ENCODE measurements around the gene AKAP8.
A peak's percentile ranks its signal among the peaks of the same experiment; 100 is the strongest.

AKAP8 gene

DNA sequence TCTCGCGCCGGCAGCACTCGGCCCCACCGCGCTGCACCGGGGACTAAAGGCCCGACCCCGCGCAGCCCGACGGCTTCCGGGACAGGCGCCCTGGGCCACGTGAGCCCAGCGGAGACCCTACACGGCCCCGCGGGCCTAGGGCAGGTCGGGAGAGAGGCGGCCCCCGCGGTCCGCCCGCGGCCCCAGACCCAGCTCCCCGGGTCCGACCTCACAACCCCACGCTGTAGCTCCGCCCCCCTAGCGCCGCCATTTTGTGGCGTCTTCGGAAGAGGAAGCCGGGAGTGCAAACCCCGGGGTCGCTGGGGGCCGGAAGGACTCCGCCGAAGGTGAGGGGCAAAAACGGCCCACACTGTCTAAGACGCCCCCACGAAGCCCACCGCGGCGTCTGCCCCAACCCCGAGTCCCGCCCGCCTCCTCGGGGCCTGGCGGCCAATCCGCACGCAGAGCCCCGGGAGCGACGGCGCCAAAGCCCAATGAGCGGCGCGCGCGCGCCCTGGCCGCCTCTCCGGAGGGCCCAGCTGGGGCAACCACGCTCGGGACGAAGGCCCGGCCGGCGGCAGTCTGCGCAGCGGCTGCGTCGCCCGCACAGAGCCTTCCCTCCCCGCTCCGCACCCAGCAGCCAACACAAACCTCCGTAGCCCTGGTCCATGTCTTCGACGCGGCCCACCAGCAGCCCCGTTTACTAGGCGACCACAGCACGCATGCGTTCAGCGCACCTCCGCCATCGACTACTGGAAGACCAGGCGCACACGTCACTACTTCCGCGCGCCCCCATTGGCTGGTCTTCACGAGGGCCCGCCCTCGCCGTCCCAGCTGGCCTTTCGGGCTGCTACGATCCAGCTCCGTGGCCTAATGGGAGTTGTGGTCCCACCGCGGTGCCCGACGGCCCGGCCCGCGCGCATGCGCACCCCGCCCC lies at the start of gene AKAP8:
Gene AKAP8, minus strand, starts transcription at position 705 of the 916 bp plus-strand sequence. Its CDS starts 56 bp downstream, at position 649.
- Histone ChIP-seq H3K4me1 (ENCODE audit: insufficient read depth, low read length, poor library complexity, severe bottlenecking) (peaks cover 22% of the 10 kb centered on the region), H3K9ac (ENCODE audit: low read depth, low read length, poor library complexity, severe bottlenecking) (peak within 1 kb of the TSS; percentile 96)

DNA sequence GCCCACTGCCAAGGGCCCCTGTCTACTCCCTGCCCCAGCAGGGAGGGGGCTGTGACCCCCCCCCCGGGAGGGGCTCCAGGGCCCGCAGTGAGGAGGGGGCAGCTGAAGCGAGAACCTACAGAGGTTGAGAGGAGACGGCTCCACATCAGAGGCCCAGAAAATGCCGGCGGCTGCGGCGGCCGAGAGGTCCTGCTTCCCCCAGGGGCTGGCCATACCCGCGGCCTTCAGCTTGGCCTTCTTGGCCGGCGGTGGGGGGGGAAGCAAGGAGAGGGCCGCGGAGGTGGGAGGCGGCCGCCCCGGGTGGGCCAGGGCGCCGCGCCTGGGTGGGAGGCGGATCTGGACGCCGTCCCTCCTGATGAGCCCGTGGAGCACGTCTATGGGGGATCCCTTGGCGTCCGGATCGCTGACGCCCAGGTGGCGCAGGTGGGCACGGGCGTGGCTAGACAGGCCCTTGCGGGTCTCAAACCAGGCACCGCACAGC lies 48.4 kb upstream of the AKAP8 start:
- peaks cover 47% of the 10 kb centered on the region for H3K79me2 ChIP-seq (ENCODE audit: insufficient read depth, low read length)
- no peak overlapping the region for H3K4me3 ChIP-seq (ENCODE audit: low read length, poor library complexity, severe bottlenecking)
- H3F3A ChIP-seq (ENCODE audit: low read depth): 0 out of 2 replicates have a peak, but pooled peaks cover 3% of the 10 kb centered on the region
- H3K4me2 ChIP-seq (ENCODE audit: low read depth, low read length, poor library complexity, severe bottlenecking): no peak overlapping the region
- H3K27me3 ChIP-seq (ENCODE audit: insufficient read depth, low read length, poor library complexity, severe bottlenecking): no peaks in the 10 kb centered on the region
- H2AFZ ChIP-seq (ENCODE audit: low read length): no peak overlapping the region
- peaks cover 29% of the 10 kb centered on the region for H4K20me1 ChIP-seq (ENCODE audit: insufficient read depth, low read length, poor library complexity, severe bottlenecking)
- peaks cover 52% of the 10 kb centered on the region; the same call in 1 of the 2 replicates for H3K36me3 ChIP-seq (ENCODE audit: insufficient read depth, low read length)
- H3K9me2 ChIP-seq (replicated peaks; ENCODE audit: low read depth, low read length): no peaks in the 10 kb centered on the region
- no peaks in the 10 kb centered on the region for H3K9me3 ChIP-seq (ENCODE audit: insufficient read depth, low read depth, low read length)
- no peak overlapping the region for H3K9ac ChIP-seq (ENCODE audit: low read depth, low read length, poor library complexity, severe bottlenecking)
- peaks cover 18% of the 10 kb centered on the region for H3K4me1 ChIP-seq (ENCODE audit: insufficient read depth, low read length, poor library complexity, severe bottlenecking)
- TF ChIP-seq, protein P1, sequence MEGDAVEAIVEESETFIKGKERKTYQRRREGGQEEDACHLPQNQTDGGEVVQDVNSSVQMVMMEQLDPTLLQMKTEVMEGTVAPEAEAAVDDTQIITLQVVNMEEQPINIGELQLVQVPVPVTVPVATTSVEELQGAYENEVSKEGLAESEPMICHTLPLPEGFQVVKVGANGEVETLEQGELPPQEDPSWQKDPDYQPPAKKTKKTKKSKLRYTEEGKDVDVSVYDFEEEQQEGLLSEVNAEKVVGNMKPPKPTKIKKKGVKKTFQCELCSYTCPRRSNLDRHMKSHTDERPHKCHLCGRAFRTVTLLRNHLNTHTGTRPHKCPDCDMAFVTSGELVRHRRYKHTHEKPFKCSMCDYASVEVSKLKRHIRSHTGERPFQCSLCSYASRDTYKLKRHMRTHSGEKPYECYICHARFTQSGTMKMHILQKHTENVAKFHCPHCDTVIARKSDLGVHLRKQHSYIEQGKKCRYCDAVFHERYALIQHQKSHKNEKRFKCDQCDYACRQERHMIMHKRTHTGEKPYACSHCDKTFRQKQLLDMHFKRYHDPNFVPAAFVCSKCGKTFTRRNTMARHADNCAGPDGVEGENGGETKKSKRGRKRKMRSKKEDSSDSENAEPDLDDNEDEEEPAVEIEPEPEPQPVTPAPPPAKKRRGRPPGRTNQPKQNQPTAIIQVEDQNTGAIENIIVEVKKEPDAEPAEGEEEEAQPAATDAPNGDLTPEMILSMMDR (conservative IDR thresholded peaks at IDR 0.05; ENCODE audit: low read length): no peak
- TF ChIP-seq EZH2phosphoT487 (IDR thresholded peaks at IDR 0.05; ENCODE audit: borderline replicate concordance): no peak

More for the DNA sequence above, at the start of gene AKAP8:
- Histone ChIP-seq H3K9me2 (replicated peaks; ENCODE audit: low read depth, low read length) (no peaks in the 10 kb centered on the region), H3K4me2 (ENCODE audit: low read depth, low read length, poor library complexity, severe bottlenecking) (peak within 1 kb of the TSS; percentile 92), H3K27me3 (ENCODE audit: insufficient read depth, low read length, poor library complexity, severe bottlenecking) (peaks cover 8% of the 10 kb centered on the region), H3K9me3 (ENCODE audit: insufficient read depth, low read depth, low read length) (no peaks in the 10 kb centered on the region), H4K20me1 (ENCODE audit: insufficient read depth, low read length, poor library complexity, severe bottlenecking) (peaks cover 42% of the 10 kb centered on the region), H3K79me2 (ENCODE audit: insufficient read depth, low read length) (peaks cover 48% of the 10 kb centered on the region), H3F3A (ENCODE audit: low read depth) (no peaks in the 10 kb centered on the region; the same call in 1 of the 2 replicates), H3K36me3 (ENCODE audit: insufficient read depth, low read length) (peaks cover 16% of the 10 kb centered on the region; the same call in 1 of the 2 replicates), H3K4me3 (ENCODE audit: low read length, poor library complexity, severe bottlenecking) (peak within 1 kb of the TSS; percentile 100), H2AFZ (ENCODE audit: low read length) (peak within 1 kb of the TSS; percentile 77)
- TF ChIP-seq, protein P1 (conservative IDR thresholded peaks at IDR 0.05; ENCODE audit: low read length): no peak
- no peak for TF ChIP-seq EZH2phosphoT487 (IDR thresholded peaks at IDR 0.05; ENCODE audit: borderline replicate concordance)

DNA sequence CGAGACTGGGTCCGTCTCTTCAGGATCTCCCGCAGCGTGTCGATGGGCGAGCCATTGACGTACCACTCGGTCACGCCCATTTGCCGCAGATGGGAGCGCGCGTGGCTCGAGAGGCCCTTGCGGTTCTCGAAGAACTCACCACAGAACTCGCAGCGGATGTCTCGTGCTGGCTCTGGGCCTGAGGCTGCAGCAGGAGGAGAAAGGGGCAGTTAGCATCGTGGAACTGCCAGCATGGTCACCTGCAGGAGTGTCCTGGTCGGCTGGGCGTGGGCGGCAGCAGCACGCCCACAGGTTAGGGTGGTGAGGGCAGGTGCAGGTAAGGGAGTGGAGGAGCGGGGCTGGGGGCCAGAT lies 47.7 kb upstream of the AKAP8 start:
- Histone ChIP-seq H3K27me3 (ENCODE audit: insufficient read depth, low read length, poor library complexity, severe bottlenecking) (no peaks in the 10 kb centered on the region), H3K79me2 (ENCODE audit: insufficient read depth, low read length) (peaks cover 47% of the 10 kb centered on the region), H3K9me3 (ENCODE audit: insufficient read depth, low read depth, low read length) (no peaks in the 10 kb centered on the region), H3F3A (ENCODE audit: low read depth) (no peaks in the 10 kb centered on the region), H3K4me2 (ENCODE audit: low read depth, low read length, poor library complexity, severe bottlenecking) (no peak overlapping the region), H3K4me1 (ENCODE audit: insufficient read depth, low read length, poor library complexity, severe bottlenecking) (peaks cover 18% of the 10 kb centered on the region), H3K36me3 (ENCODE audit: insufficient read depth, low read length) (peaks cover 58% of the 10 kb centered on the region; the same call in 1 of the 2 replicates), H3K4me3 (ENCODE audit: low read length, poor library complexity, severe bottlenecking) (no peak overlapping the region), H3K9ac (ENCODE audit: low read depth, low read length, poor library complexity, severe bottlenecking) (no peak overlapping the region), H2AFZ (ENCODE audit: low read length) (no peak overlapping the region), H3K9me2 (replicated peaks; ENCODE audit: low read depth, low read length) (no peaks in the 10 kb centered on the region), H4K20me1 (ENCODE audit: insufficient read depth, low read length, poor library complexity, severe bottlenecking) (peaks cover 29% of the 10 kb centered on the region)
- TF ChIP-seq, protein P1 (conservative IDR thresholded peaks at IDR 0.05; ENCODE audit: low read length): no peak
- TF ChIP-seq EZH2phosphoT487 (IDR thresholded peaks at IDR 0.05; ENCODE audit: borderline replicate concordance): no peak

All from Loucy (cell line).